SK-N-SH (cell line): ENCODE data around the gene TMEM184B. TPM values are rescaled to one million over a fixed set of nuclear protein-coding genes. Genes with fewer than 3 reads are reported as not detected.

Source experiments
- CTCF ChIA-PET: fragments of 300-600, 350-600 bp; formaldehyde crosslinking; extraction: SDS; loops from one replicate; lab custom pipeline; 2021; lab: Yijun Ruan, JAX
- POLR2A ChIA-PET: fragments of 350-600 bp; sonication (Branson Sonifier 250); formaldehyde crosslinking; extraction: SDS; loops from one replicate; lab custom pipeline; 2020; ENCODE audit warnings: antibody characterized with exemption, inconsistent platforms; lab: Yijun Ruan, JAX
- DNase-seq: peaks from one replicate; pipeline ENCODE4 v3.0.0; 2012
- H2AFZ ChIP-seq: fragments of 200-600 bp; sonication (generic); 2 replicates; pipeline ENCODE4 v1.8.1; 2016; ENCODE audit warnings: antibody characterized with exemption, mild to moderate bottlenecking, low read depth
- H3F3A ChIP-seq: fragments of 200-600 bp; sonication (generic); replicated peaks from 2 replicates; pipeline ENCODE3; 2016; ENCODE audit warnings: antibody characterized with exemption, mild to moderate bottlenecking; ENCODE audit not compliant: insufficient read depth
- H3K27ac ChIP-seq, 2 experiments: fragments of 200-500 bp in 1 of 2; fragments of 200-600 bp in 1 of 2; sonication (Bioruptor generic) in 1 of 2; sonication (generic), shearing (Covaris generic) in 1 of 2; 2 replicates each; pipeline versions ENCODE4 v1.5.1 to v1.6.1; 2014 to 2016; ENCODE audit warnings: low read depth in 2 of 2, inconsistent platforms in 1 of 2, low read length in 1 of 2, mild to moderate bottlenecking in 1 of 2, mixed read lengths in 1 of 2
- H3K27me3 ChIP-seq: fragments of 200-600 bp; sonication (generic), shearing (Covaris generic); 2 replicates; pipeline ENCODE4 v1.6.1; 2016; ENCODE audit warnings: mixed run types; ENCODE audit not compliant: insufficient read depth
- H3K36me3 ChIP-seq, 2 experiments: fragments of 200-500 bp in 1 of 2; fragments of 200-600 bp in 1 of 2; sonication (Bioruptor generic) in 1 of 2; sonication (generic) in 1 of 2; replicated peaks in 1 of 2; 2 replicates each; pipeline versions ENCODE3 to v1.5.1; 2014 to 2016; ENCODE audit warnings: low read length in 1 of 2, mild to moderate bottlenecking in 1 of 2; ENCODE audit not compliant: insufficient read depth in 2 of 2, control insufficient read depth in 1 of 2
- H3K4me1 ChIP-seq, 2 experiments: fragments of 200-500 bp in 1 of 2; fragments of 200-600 bp in 1 of 2; sonication (Bioruptor generic) in 1 of 2; sonication (generic), shearing (Covaris generic) in 1 of 2; 2 replicates each; pipeline versions ENCODE4 v1.5.1 to v1.6.1; 2014 to 2016; ENCODE audit warnings: low read depth in 1 of 2, low read length in 1 of 2, mixed run types in 1 of 2; ENCODE audit not compliant: insufficient read depth in 2 of 2, control insufficient read depth in 1 of 2
- H3K4me2 ChIP-seq: fragments of 200-600 bp; sonication (generic), shearing (Covaris generic); 2 replicates; pipeline ENCODE4 v1.6.1; 2017; ENCODE audit warnings: mixed run types
- H3K4me3 ChIP-seq, 2 experiments: fragments of 200-500 bp in 1 of 2; fragments of 200-600 bp in 1 of 2; sonication (Bioruptor generic) in 1 of 2; sonication (generic), shearing (Covaris generic) in 1 of 2; 2 replicates each; pipeline versions ENCODE4 v1.5.1 to v1.8.1; 2014 to 2016; ENCODE audit warnings: low read depth in 2 of 2, inconsistent platforms in 1 of 2, low read length in 1 of 2, mild to moderate bottlenecking in 1 of 2, mixed read lengths in 1 of 2, moderate library complexity in 1 of 2
- H3K79me2 ChIP-seq: fragments of 200-600 bp; sonication (generic); 2 replicates; pipeline ENCODE4 v1.8.1; 2017; ENCODE audit warnings: mild to moderate bottlenecking; ENCODE audit not compliant: insufficient read depth
- H3K9ac ChIP-seq: fragments of 200-600 bp; sonication (generic); 2 replicates; pipeline ENCODE4 v1.6.1; 2017; ENCODE audit warnings: mixed run types
- H3K9me2 ChIP-seq: fragments of 200-600 bp; sonication (generic); 2 replicates; pipeline ENCODE4 v1.6.1; 2017; ENCODE audit warnings: mixed run types
- H3K9me3 ChIP-seq: fragments of 200-600 bp; sonication (generic); 2 replicates; pipeline ENCODE4 v1.6.1; 2017; ENCODE audit warnings: mixed run types, mild to moderate bottlenecking, moderate library complexity
- H4K20me1 ChIP-seq: fragments of 200-600 bp; sonication (generic); 2 replicates; pipeline ENCODE4 v1.6.1; 2017; ENCODE audit warnings: mild to moderate bottlenecking, mixed run types; ENCODE audit not compliant: insufficient read depth
- CHD2 ChIP-seq: fragments of 150-350 bp; IDR thresholded peaks from 2 replicates; pipeline ENCODE4 v1.6.1; 2018; ENCODE audit warnings: low read length; ENCODE audit not compliant: partially characterized antibody
- CTCF ChIP-seq: fragments of 200-600 bp; sonication (generic); IDR thresholded peaks from 2 replicates; pipeline ENCODE4 v1.6.1; 2017; ENCODE audit warnings: antibody characterized with exemption, mild to moderate bottlenecking, moderate library complexity
- FOXM1 ChIP-seq: IDR thresholded peaks from 2 replicates; pipeline ENCODE4 v1.4.0; 2012; ENCODE audit warnings: low read depth, mild to moderate bottlenecking
- GABPA ChIP-seq: IDR thresholded peaks from 2 replicates; pipeline ENCODE4 v1.4.0; 2012; ENCODE audit warnings: low read depth, mild to moderate bottlenecking
- RAD21 ChIP-seq: IDR thresholded peaks from 2 replicates; pipeline ENCODE4 v1.6.1; 2012; ENCODE audit warnings: mild to moderate bottlenecking, low read length
- RCOR1 ChIP-seq: fragments of 150-350 bp; IDR thresholded peaks from 2 replicates; pipeline ENCODE4 v1.6.1; 2017; ENCODE audit warnings: antibody characterized with exemption, low read length
- REST ChIP-seq: IDR thresholded peaks from 2 replicates; pipeline ENCODE4 v1.6.1; 2012; ENCODE audit warnings: mild to moderate bottlenecking, low read depth, low read length, moderate library complexity
- TAF1 ChIP-seq: IDR thresholded peaks from 2 replicates; pipeline ENCODE4 v1.6.1; 2012; ENCODE audit warnings: low read depth, mild to moderate bottlenecking, low read length, moderate library complexity, borderline replicate concordance
- USF1 ChIP-seq: IDR thresholded peaks from 2 replicates; pipeline ENCODE4 v1.4.0; 2012; ENCODE audit warnings: low read depth, borderline replicate concordance
- USF2 ChIP-seq: fragments of 150-350 bp; IDR thresholded peaks from 2 replicates; pipeline ENCODE4 v1.6.1; 2017; ENCODE audit warnings: antibody characterized with exemption, low read length, low read depth, borderline replicate concordance
- YY1 ChIP-seq: IDR thresholded peaks from 2 replicates; pipeline ENCODE4 v1.4.0; 2012; ENCODE audit warnings: low read depth, mild to moderate bottlenecking
- ZBTB33 ChIP-seq: IDR thresholded peaks from 2 replicates; pipeline ENCODE4 v1.4.0; 2012; ENCODE audit warnings: low read depth, borderline replicate concordance
- WGBS: methylation state at CpG from one replicate; pipeline ENCODE4 v1.1.6; 2017; ENCODE audit warnings: low lambda C conversion rate; 5-methylcytosine and 5-hydroxymethylcytosine counted together
- polyA plus RNA-seq, 3 experiments: library from polyadenylated mRNA; depleted of rRNA; stranded (reverse); fragments of >200 nt; gene quantifications; 2 replicates each; pipeline ENCODE4 v1.2.3, GENCODE V29; 2012

TMEM184B gene
- polyA plus RNA-seq, 1 of the 3 experiments (the other 2 are of a cell fraction) = 25.3 TPM

GRCh38 chr22:38251341-38251692 lies 21.5 kb downstream of the TMEM184B start:
- Histone ChIP-seq H3K4me3 (no peak overlapping the region), H3K79me2 (peaks cover 81% of the 10 kb centered on the region), H2AFZ (no peak overlapping the region), H3K27ac (no peak overlapping the region), H3K9me2 (no peaks in the 10 kb centered on the region), H3K4me2 (no peak overlapping the region), H3F3A (no peaks in the 10 kb centered on the region), H3K9ac (no peak overlapping the region), H3K4me1 (no peaks in the 10 kb centered on the region), H4K20me1 (no peaks in the 10 kb centered on the region), H3K27me3 (no peaks in the 10 kb centered on the region), H3K36me3 (no peaks in the 10 kb centered on the region), H3K9me3 (no peaks in the 10 kb centered on the region)
- ChIA-PET CTCF (no interaction called here), POLR2A (no interaction called here)
- 97% methylated on average over 5 of the region's 7 CpGs for WGBS
- DNase-seq = no peak
- no peak for TF ChIP-seq GABPA
- TF ChIP-seq USF1 = no peak
- TF ChIP-seq RCOR1 = no peak

- no peaks in the 10 kb centered on the region for H3K9me3 ChIP-seq
- no peaks in the 10 kb centered on the region for H3K27me3 ChIP-seq
- H3K27ac ChIP-seq = no peak overlapping the region
- no peak overlapping the region for H3K9ac ChIP-seq
- H3K4me2 ChIP-seq = no peak overlapping the region
- H3K36me3 ChIP-seq = peaks cover 0 to 4% of the 10 kb centered on the region in 2 experiments
- 100% methylated on average over 6 of the region's 13 CpGs for WGBS
- no peak overlapping the region for H3K4me3 ChIP-seq
- CTCF ChIA-PET = no interaction called here
- no peaks in the 10 kb centered on the region for H3K9me2 ChIP-seq
- H3K4me1 ChIP-seq = no peaks in the 10 kb centered on the region
- no peak overlapping the region for H2AFZ ChIP-seq
- no peak for DNase-seq
- no peaks in the 10 kb centered on the region for H3F3A ChIP-seq
- no peaks in the 10 kb centered on the region for H4K20me1 ChIP-seq
- TF ChIP-seq REST (no peak), RAD21 (no peak), YY1 (no peak), ZBTB33 (no peak), USF2 (no peak), CTCF (no peak), CHD2 (no peak), FOXM1 (no peak), TAF1 (no peak), GABPA (no peak)
- TF ChIP-seq, all 33 proteins: peak for 0
- H3K79me2 ChIP-seq = peaks cover 75% of the 10 kb centered on the region
- POLR2A ChIA-PET = no interaction called here
These were observed 22.0 kb downstream of the TMEM184B start for GRCh38 chr22:38250643-38251340.
